T-helper 9 cell (primary cell): Measurements from ENCODE around the gene MFN1.

Experiments used
- DNase-seq: peaks from one replicate; pipeline ENCODE4 v3.0.0-alpha.2; 2020

MFN1 gene

DNA sequence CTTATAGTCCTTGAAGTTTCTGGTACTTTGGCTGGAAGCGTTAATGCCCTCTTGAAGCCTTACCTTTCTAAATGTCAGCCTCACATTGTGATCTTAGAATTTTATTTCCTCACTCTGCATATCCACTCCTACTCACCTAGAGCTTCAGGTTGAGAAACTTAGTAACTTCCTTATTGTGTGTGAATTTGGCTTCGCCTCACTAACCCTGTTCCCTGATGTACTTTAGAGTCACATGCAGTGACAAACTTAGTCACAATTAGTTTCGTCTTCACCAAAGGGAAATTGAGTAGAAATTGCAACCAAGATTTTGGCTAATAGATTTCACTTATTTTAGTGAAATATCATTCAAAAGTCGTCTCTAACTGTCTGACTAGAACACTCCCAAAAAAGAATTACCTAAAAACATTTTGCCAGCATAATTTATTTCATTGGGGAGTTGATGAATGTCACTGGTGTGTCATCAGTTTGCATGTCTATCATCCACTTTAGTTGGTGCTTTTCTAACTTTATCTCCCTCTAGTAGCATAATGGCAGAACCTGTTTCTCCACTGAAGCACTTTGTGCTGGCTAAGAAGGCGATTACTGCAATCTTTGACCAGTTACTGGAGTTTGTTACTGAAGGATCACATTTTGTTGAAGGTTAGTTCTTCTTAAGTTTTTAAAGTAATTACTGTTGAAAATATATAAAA lies 960 bp downstream of the MFN1 start:
- DNase-seq = no peak

DNA sequence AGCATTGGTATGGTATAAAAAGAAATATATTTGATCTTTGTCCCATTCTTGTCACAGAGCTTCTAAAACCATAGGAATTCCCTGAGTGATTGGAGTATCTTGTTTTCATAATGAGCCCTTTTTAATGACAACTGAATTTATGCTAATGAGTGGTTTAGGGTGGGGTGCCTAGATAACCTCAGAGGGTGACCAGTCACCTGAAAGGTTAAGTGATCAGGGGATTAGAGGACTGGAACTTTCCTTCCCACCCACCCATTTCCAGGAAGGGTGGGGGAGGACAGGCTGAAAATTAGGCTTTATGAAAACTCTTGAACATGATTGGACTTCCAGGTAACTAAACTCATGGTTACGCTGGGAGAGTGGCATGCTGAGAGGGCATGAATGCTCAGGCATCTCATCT lies 8.5 kb downstream of the MFN1 start:
- no peak for DNase-seq

DNA sequence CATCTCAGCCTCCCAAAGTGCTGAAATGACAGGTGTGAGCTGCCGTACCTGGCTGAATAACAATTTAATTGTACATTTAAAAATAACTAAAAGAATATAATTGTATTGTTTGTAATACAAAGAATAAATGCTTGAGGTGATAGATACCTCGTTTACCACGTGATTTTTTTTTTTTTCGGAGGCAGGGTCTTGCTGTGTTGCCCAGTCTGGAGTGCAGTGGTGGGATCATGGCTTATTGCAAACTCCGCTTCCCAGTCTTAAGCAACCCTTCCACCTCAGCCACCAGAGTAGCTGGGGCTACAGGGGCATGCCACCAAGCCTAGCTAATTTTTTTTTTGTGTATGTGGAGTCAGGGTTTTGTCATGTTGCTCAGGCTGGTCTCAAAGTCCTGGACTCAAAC lies 15.8 kb downstream of the MFN1 start:
- no peak for DNase-seq

DNA sequence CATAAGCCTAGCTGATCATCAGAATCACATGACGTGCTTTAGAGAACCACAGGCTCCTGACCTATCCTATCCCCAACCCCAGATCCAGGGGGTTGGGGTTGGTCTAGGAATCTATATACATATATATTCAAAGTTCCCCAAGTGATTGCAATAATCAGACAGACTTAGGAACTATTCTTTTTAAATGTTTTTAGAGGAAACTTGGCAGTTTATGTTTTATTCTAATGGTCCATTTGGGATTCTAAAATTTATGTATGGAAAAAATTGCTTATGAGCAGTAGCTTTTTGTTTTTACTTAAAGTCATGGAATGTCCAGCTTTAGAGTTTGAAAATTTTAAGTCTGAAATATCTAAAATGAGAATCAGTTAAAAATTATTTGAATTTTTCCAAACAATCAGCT lies 22.1 kb downstream of the MFN1 start:
- no peak for DNase-seq

- no peak for DNase-seq
Observed at GRCh38 chr3:179373938-179374337, 26.4 kb downstream of the MFN1 start.

GRCh38 chr3:179375091-179375999 lies 27.8 kb downstream of the MFN1 start:
- DNase-seq = no peak

DNA sequence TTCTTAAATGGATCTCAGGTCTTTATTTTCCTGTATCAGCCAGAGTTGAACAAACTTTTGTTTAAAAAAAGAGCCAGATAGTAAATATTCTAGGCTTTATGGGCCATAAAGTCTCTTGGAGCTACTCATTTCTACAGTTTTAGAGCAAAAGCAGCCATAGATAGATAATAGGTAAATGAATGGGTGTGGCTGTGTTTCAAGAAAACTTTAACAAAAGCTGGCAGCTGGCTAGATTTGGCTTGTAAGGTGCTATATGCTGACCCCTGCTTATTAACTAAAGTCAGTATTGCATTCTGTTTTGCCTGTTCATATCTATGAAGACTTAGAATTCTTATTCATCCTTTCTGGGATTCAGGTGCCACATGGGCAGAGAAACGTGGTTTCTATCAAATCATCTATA lies 29.0 kb downstream of the MFN1 start:
- DNase-seq = no peak

GRCh38 chr3:179391906-179392305 lies 44.4 kb downstream of the MFN1 start:
- no peak for DNase-seq

DNA sequence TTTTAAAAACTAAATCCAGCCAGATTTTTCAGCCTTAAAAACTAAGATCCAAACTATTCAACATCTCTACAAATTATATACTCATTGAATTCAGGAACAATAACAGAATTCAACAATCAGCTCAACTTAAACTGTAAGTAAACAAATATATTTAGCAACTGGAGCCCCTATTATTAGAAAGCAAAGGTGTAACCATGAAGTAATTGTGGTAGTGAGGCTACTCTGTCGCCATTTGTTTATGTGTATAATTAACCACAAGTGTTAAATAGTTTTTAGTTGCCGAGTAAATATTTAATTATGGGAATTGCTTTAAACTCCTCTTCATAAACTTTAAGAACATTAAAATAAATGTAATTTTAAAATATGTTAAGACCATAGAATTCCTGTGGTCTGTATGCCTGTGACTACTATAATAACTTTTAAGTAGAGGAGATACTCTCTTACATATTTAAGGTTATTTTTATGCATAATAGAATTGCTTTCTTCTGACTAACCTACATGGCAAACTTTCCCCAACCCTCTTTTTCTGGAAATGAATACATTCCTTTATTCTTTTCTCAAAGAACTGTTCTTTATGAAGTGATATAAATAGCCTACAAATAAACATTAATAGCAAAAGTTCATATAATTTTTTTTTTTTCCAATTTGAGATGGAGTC lies 51.2 kb downstream of the MFN1 start:
- no peak for DNase-seq

GRCh38 chr3:179401561-179401960 lies 54.1 kb downstream of the MFN1 start:
- no peak for DNase-seq

DNA sequence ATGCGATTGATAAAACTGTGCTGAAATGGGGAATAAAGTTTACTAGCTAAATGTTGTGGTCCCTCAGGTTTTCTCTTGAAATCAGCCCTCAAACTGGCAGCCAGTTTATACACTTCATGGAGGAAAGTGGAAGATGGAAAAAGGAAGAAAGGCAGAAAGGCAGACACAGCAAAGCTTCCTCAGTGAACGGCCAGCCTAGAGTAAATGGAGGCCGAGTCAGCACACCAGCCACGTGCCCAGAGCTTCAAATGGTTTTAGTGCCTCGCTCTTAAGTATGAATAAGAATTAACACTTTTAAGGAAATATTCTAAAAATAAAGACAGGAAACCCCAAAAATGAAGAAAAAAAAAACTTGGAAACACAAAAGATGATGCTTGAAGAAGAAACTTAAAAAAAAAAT lies 55.5 kb downstream of the MFN1 start:
- DNase-seq = no peak

DNA sequence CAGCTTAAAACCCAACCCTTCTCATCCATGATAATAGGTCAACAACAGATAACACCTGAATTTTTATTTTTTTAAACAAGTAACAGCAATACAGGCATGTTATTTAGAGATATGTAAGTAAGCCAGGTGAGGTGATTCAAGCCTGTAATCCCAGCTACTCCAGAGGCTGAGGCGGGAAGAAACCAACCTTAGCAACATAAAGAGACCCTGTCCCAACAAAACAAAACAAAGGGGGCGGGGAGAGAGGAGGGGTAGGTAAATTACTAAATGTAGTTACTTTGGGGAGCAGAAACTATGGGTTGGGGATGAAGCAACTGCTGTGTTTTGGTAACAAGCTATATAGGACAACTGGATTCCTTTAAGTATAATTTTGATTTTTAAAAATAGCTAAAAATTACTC lies 56.8 kb downstream of the MFN1 start:
- DNase-seq = no peak

DNA sequence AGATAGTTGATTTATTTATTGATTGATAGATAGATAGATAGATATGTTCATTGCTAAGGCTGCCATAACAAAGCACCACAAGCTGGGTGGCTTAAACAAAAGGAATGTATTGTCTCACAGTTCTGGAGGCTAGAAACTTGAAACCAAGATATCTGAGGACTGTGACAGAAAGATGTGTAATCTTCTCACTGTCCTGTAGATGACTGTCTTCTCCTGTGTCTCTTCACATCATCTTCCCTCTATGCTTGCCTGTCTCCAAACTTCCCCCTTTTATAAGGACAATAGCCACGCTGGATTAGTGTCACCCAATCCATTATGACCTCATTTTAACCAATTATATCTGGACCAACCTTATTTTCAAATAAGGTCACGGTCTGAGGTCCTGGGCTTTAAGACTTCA lies 62.8 kb downstream of the MFN1 start:
- DNase-seq = no peak

DNA sequence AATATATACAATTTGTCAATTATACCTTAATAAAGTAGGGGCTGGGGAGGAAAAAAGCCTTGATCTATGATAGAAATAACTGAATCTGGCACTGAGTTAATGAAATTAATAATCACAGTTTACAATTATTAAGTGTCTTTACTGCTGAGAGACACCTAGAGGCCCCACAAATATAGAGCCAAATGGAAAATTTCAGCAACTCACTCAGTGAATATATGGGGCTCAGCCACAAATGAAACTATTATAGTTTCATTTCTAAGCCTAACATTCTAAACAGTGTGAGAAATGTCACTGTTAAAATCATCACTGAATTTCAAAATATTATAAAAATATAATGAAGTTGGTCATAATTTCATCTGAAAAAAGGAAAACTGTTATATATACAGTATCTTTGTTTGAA lies 63.5 kb downstream of the MFN1 start:
- no peak for DNase-seq

- no peak for DNase-seq
Observed at GRCh38 chr3:179414804-179415203, 67.3 kb downstream of the MFN1 start.

DNA sequence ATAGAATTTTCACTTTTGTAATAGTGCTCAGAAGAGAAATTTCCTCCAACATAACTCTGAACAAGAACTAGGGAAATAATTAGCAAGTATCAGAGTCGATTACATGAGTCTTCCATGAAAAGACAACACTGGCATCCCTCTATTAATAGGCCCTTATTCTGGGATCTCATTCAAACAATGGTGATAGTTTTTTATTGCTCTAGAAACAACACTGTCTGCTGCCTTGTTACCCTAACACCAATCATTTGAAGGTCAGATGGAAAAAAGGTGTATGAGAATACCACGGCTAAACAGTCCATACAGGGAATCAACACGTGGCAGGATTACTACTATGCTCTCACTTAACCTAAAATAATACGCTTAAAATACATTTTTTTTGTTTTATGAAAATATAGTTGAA lies 67.9 kb downstream of the MFN1 start:
- DNase-seq = no peak

- DNase-seq = no peak
Observed at GRCh38 chr3:179416681-179417080, 69.2 kb downstream of the MFN1 start.

GRCh38 chr3:179418610-179419009 lies 71.1 kb downstream of the MFN1 start:
- no peak for DNase-seq

- DNase-seq = no peak
Observed at GRCh38 chr3:179421500-179421899, 74.0 kb downstream of the MFN1 start.

DNA sequence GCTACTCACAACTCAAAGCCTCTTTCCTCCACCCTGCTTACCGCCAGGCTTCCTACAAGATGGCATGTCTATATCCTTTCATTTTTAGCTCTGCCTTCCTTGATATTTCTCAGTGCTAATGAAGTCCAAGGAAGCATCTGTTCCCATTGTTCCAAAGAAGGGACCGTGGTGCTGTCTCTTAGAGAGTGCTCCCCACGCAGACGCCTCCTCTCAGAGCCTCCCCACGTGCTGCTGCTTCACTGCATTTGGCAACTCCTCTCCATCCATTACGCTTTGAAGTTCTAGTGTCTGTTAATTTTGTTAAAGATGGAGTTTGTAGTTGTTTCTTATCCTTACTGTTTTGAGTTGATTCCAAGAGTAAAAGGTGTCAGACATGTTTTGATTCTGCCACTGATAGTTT lies 77.6 kb downstream of the MFN1 start:
- no peak for DNase-seq

DNA sequence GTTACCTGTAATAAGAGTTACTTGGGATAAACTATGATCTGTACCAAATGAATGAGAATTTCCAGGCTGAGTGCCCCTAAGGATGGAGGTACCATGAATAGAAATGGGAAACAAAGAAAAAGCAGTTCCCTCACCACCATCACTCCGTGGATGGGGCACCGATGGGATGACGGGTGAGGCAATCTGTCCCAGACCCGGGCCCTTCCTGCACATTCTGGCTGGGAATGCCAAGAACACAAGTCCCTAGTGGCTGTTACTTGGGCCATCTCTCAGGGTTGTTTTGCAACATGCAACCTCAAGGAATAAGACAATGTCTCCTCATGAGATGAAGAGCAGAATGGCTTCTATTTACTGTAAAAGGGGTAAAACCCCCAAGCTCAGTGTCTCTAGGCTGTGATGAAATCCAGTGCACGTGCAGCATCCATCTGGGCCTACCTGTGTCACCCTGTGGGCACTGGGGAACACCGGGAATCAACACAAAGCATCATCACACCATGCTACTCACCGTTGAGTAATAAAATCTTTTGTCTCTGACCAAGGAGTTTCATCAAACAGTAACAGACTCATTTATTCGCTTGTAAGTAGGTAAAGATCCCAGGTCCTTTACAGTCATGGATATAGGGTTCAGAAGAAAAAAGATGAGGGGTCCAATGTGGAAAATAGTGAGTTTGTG lies 81.5 kb downstream of the MFN1 start:
- DNase-seq = no peak

- no peak for DNase-seq
Observed at GRCh38 chr3:179430277-179430870, 82.9 kb downstream of the MFN1 start.

- no peak for DNase-seq
Observed at GRCh38 chr3:179432021-179432420, 84.5 kb downstream of the MFN1 start.
